Fibroblast of lung (primary cell): ENCODE data around the gene EPHB1.

Experiments used
- CTCF ChIP-seq, 2 donors: IDR thresholded peaks in 1 of 2; conservative IDR thresholded peaks in 1 of 2; 1 replicate in 1 of 2; 2 replicates in 1 of 2; pipeline ENCODE4 v1.5.1; 2011 to 2012; ENCODE audit warnings: low read length in 2 of 2, control low read depth in 1 of 2, inconsistent platforms in 1 of 2, low read depth in 1 of 2, mild to moderate bottlenecking in 1 of 2
- EZH2 ChIP-seq: IDR thresholded peaks from 2 replicates; pipeline ENCODE4 v1.5.1; 2012; ENCODE audit warnings: low read length, control low read depth, mild to moderate bottlenecking; ENCODE audit errors: missing control alignments

- no peak for TF ChIP-seq CTCF (conservative IDR thresholded peaks at IDR 0.05 in 1 of 2, IDR thresholded peaks at IDR 0.05 in 1 of 2; ENCODE audit: low read depth in 1 of 2, low read length in 2 of 2)
- no peak for TF ChIP-seq EZH2
Observed at GRCh38 chr3:134998158-134998557, 203.1 kb downstream of the EPHB1 start.
